H1 (cell line): ENCODE results near the gene MRPS14. TPM values are rescaled to one million over a fixed set of nuclear protein-coding genes. Genes with fewer than 3 reads are reported as not detected.

Experiments
- CTCF ChIA-PET: fragments of 300-600 bp; sonication (Branson Sonifier 250); formaldehyde crosslinking; loops from one replicate; lab custom pipeline; 2021; ENCODE audit not compliant: partially characterized antibody; lab: Charles Lee
- POLR2A ChIA-PET: fragments of 300-600 bp; sonication (Branson Sonifier 250); formaldehyde crosslinking; loops from one replicate; lab custom pipeline; 2021; ENCODE audit warnings: inconsistent platforms; ENCODE audit not compliant: partially characterized antibody; lab: Charles Lee
- DNase-seq, 2 experiments: peaks; one replicate each; pipeline versions ENCODE4 v3.0.0 to v3.0.0-alpha.2; 2010 to 2022; ENCODE audit warnings: low spot score in 2 of 2, low read depth in 1 of 2, mixed read lengths in 1 of 2
- FAIRE-seq: peaks from 2 replicates; lab custom pipeline; 2011; peaks lifted over from hg19 to GRCh38; lab: Jason Lieb, UNC
- H2AFZ ChIP-seq: 2 replicates; pipeline ENCODE4 v1.8.1; 2012; ENCODE audit warnings: low read length, inconsistent platforms
- H2AK5ac ChIP-seq: 2 replicates; pipeline ENCODE4 v1.6.1; 2013; ENCODE audit warnings: low read depth, low read length
- H2BK120ac ChIP-seq: replicated peaks from 2 replicates; pipeline ENCODE3; 2013; ENCODE audit warnings: low read depth, low read length, inconsistent platforms
- H2BK12ac ChIP-seq: 2 replicates; pipeline ENCODE4 v1.6.1; 2013; ENCODE audit warnings: low read depth, low read length
- H2BK15ac ChIP-seq: 2 replicates; pipeline ENCODE4 v1.6.1; 2013; ENCODE audit warnings: low read length
- H2BK20ac ChIP-seq: 2 replicates; pipeline ENCODE4 v1.6.1; 2013; ENCODE audit warnings: low read length
- H2BK5ac ChIP-seq: 2 replicates; pipeline ENCODE4 v1.6.1; 2013; ENCODE audit warnings: low read depth, low read length
- H3K14ac ChIP-seq: 2 replicates; pipeline ENCODE4 v1.6.1; 2013; ENCODE audit warnings: inconsistent platforms; ENCODE audit not compliant: insufficient read length
- H3K18ac ChIP-seq: 2 replicates; pipeline ENCODE4 v1.6.1; 2013; ENCODE audit warnings: low read length; ENCODE audit errors: extremely low read depth
- H3K23ac ChIP-seq: 2 replicates; pipeline ENCODE4 v1.6.1; 2013; ENCODE audit warnings: inconsistent platforms; ENCODE audit not compliant: insufficient read length
- H3K23me2 ChIP-seq: 2 replicates; pipeline ENCODE4 v1.6.1; 2013; ENCODE audit warnings: low read depth, low read length
- H3K27ac ChIP-seq: 2 replicates; pipeline ENCODE4 v1.6.1; 2011; ENCODE audit warnings: low read depth, low read length, inconsistent platforms
- H3K27me3 ChIP-seq, 4 experiments: replicated peaks in 1 of 4; 1 replicate in 1 of 4; 2 replicates in 3 of 4; pipeline versions ENCODE4 v1.6.1 to v1.8.1; 2011 to 2013; ENCODE audit warnings: low read length in 3 of 4, mild to moderate bottlenecking in 3 of 4, inconsistent platforms in 2 of 4, mixed read lengths in 2 of 4, moderate library complexity in 1 of 4; ENCODE audit not compliant: control insufficient read depth in 3 of 4, insufficient read depth in 3 of 4; ENCODE audit errors: extremely low read depth in 1 of 4
- H3K36me3 ChIP-seq, 4 experiments: 2 replicates each; pipeline versions ENCODE4 v1.6.1 to v1.8.1; 2011 to 2013; ENCODE audit warnings: mild to moderate bottlenecking in 4 of 4, low read length in 3 of 4, moderate library complexity in 2 of 4, control low read depth in 1 of 4, inconsistent platforms in 1 of 4; ENCODE audit not compliant: insufficient read depth in 4 of 4, control insufficient read depth in 2 of 4
- H3K4ac ChIP-seq: replicated peaks from 2 replicates; pipeline ENCODE3; 2013; ENCODE audit warnings: low read length, low read depth, mixed read lengths, inconsistent platforms; ENCODE audit not compliant: insufficient read length
- H3K4me1 ChIP-seq, 4 experiments: replicated peaks in 1 of 4; 1 replicate in 1 of 4; 2 replicates in 3 of 4; pipeline versions ENCODE4 v1.6.1 to v1.8.1; 2011 to 2013; ENCODE audit warnings: low read length in 3 of 4, inconsistent platforms in 2 of 4, mixed read lengths in 1 of 4; ENCODE audit not compliant: insufficient read depth in 4 of 4, control insufficient read depth in 3 of 4
- H3K4me2 ChIP-seq, 2 experiments: 2 replicates each; pipeline versions ENCODE4 v1.6.1 to v1.8.1; 2011 to 2013; ENCODE audit warnings: low read depth in 2 of 2, low read length in 2 of 2, control low read depth in 1 of 2, inconsistent platforms in 1 of 2, mild to moderate bottlenecking in 1 of 2; ENCODE audit not compliant: insufficient read depth in 1 of 2
- H3K4me3 ChIP-seq, 4 experiments: fragments of 200-600, 300-600 bp in 1 of 4; sonication (generic), shearing (Covaris generic), sonication (Bioruptor Twin) in 1 of 4; 2 replicates each; pipeline versions ENCODE4 v1.5.1 to v1.8.1; 2011 to 2016; ENCODE audit warnings: low read length in 4 of 4, low read depth in 3 of 4, control low read depth in 2 of 4, inconsistent platforms in 2 of 4, mild to moderate bottlenecking in 2 of 4, mixed read lengths in 1 of 4, moderate library complexity in 1 of 4; ENCODE audit not compliant: insufficient read depth in 2 of 4; ENCODE audit errors: extremely low read depth in 1 of 4
- H3K56ac ChIP-seq: replicated peaks from 2 replicates; pipeline ENCODE3; 2013; ENCODE audit warnings: low read depth, mild to moderate bottlenecking, mixed read lengths, low read length, inconsistent platforms; ENCODE audit not compliant: insufficient read length
- H3K79me1 ChIP-seq: 2 replicates; pipeline ENCODE4 v1.6.1; 2013; ENCODE audit warnings: low read depth, low read length, control low read depth
- H3K79me2 ChIP-seq, 2 experiments: 2 replicates each; pipeline versions ENCODE4 v1.6.1 to v1.8.1; 2012 to 2013; ENCODE audit warnings: low read length in 2 of 2, mild to moderate bottlenecking in 2 of 2, inconsistent platforms in 1 of 2; ENCODE audit not compliant: insufficient read depth in 2 of 2, control insufficient read depth in 1 of 2
- H3K9ac ChIP-seq, 4 experiments: replicated peaks in 1 of 4; 1 replicate in 1 of 4; 2 replicates in 3 of 4; pipeline versions ENCODE4 v1.6.1 to v1.8.1; 2011 to 2013; ENCODE audit warnings: low read depth in 3 of 4, low read length in 3 of 4, control low read depth in 2 of 4, mild to moderate bottlenecking in 2 of 4, moderate library complexity in 2 of 4, inconsistent platforms in 1 of 4; ENCODE audit errors: extremely low read depth in 1 of 4
- H3K9me3 ChIP-seq, 2 experiments: 2 replicates each; pipeline versions ENCODE4 v1.6.1 to v1.8.1; 2012 to 2013; ENCODE audit warnings: mild to moderate bottlenecking in 2 of 2, moderate library complexity in 2 of 2, control low read depth in 1 of 2, inconsistent platforms in 1 of 2, low read depth in 1 of 2, low read length in 1 of 2, mixed read lengths in 1 of 2; ENCODE audit not compliant: insufficient read depth in 2 of 2
- H4K20me1 ChIP-seq, 2 experiments: replicated peaks in 1 of 2; 2 replicates each; pipeline versions ENCODE3 to v1.8.1; 2011 to 2013; ENCODE audit warnings: inconsistent platforms in 2 of 2, low read length in 2 of 2, mild to moderate bottlenecking in 1 of 2; ENCODE audit not compliant: insufficient read depth in 2 of 2, control insufficient read depth in 1 of 2
- H4K5ac ChIP-seq: 2 replicates; pipeline ENCODE4 v1.6.1; 2013; ENCODE audit warnings: low read length, low read depth, mixed read lengths, inconsistent platforms; ENCODE audit not compliant: insufficient read length
- H4K8ac ChIP-seq: 2 replicates; pipeline ENCODE4 v1.8.0; 2013; ENCODE audit warnings: mild to moderate bottlenecking, moderate library complexity, low read length, inconsistent platforms; ENCODE audit not compliant: insufficient read depth; ENCODE audit errors: extremely low read depth
- H4K91ac ChIP-seq: replicated peaks from 2 replicates; pipeline ENCODE3; 2013; ENCODE audit warnings: low read length, mixed read lengths, inconsistent platforms; ENCODE audit not compliant: insufficient read length
- ATF3 ChIP-seq: IDR thresholded peaks from 2 replicates; pipeline ENCODE4 v1.6.1; 2011; ENCODE audit warnings: low read depth, mild to moderate bottlenecking, low read length; ENCODE audit not compliant: insufficient read depth
- CBX5 ChIP-seq: fragments of 300-800, 300-1000 bp; sonication (generic); IDR thresholded peaks from 2 replicates; pipeline ENCODE4 v1.7.1; 2016; ENCODE audit warnings: antibody characterized with exemption, low read length, low read depth
- JUND ChIP-seq: IDR thresholded peaks from 2 replicates; pipeline ENCODE4 v1.6.1; 2011; ENCODE audit warnings: mild to moderate bottlenecking, improper control_type of control experiment, low read length
- KDM1A ChIP-seq: fragments of 200-600, 300-600 bp; sonication (generic); IDR thresholded peaks from 2 replicates; pipeline ENCODE4 v1.7.1; 2016; ENCODE audit warnings: mild to moderate bottlenecking, low read length, borderline replicate concordance
- POLR2AphosphoS5 ChIP-seq: IDR thresholded peaks from 2 replicates; pipeline ENCODE4 v1.6.1; 2011; ENCODE audit warnings: low read depth, low read length
- SAP30 ChIP-seq: fragments of 300-600 bp; sonication (generic); IDR thresholded peaks from 2 replicates; pipeline ENCODE4 v1.7.1; 2012; ENCODE audit warnings: low read length, moderate library complexity, mild to moderate bottlenecking, inconsistent platforms; ENCODE audit not compliant: insufficient read depth, insufficient replicate concordance
- WGBS, 2 experiments: shearing (Covaris generic) in 1 of 2; methylation state at CpG; one replicate each; pipeline versions ENCODE4 v1.1.6 to v1.1.7; 2013 to 2015; ENCODE audit warnings: low lambda C conversion rate in 2 of 2, mixed read lengths in 2 of 2, inconsistent platforms in 1 of 2, low coverage in 1 of 2, missing lambda C conversion rate in 1 of 2; ENCODE audit not compliant: insufficient replicate concordance in 2 of 2, insufficient coverage in 1 of 2, insufficient read length in 1 of 2; ENCODE audit errors: extremely low coverage in 1 of 2, missing lambda C conversion rate in 1 of 2; 5-methylcytosine and 5-hydroxymethylcytosine counted together
- polyA plus RNA-seq, 7 experiments: library from polyadenylated mRNA; depleted of rRNA in 3 of 7; stranded (reverse) in 5 of 7; unstranded in 2 of 7; fragments of >200 nt in 5 of 7; fragments of 200-250 nt in 2 of 7; gene quantifications; 1 replicate in 5 of 7; 2 replicates in 1 of 7; 4 replicates in 1 of 7; pipeline versions ENCODE4 v1.2.1 to v1.2.3, GENCODE V29; 2011 to 2013; ENCODE audit warnings: missing spikeins in 2 of 7, mixed read lengths in 2 of 7
- total RNA-seq: library from RNA; stranded (reverse); fragmentation: NEBNext Ultra II Directional; extraction: Animal tissue kit (Norgen Biotek cat#: 25700); gene quantifications from 2 replicates; pipeline ENCODE4 v1.2.1, GENCODE V29; 2021

MRPS14 gene
- total and polyA plus RNA-seq, 2 of the 8 experiments (the other 6 are each of a cell fraction or from before 2014, with no cell fraction given) = 27.5 to 38.7 TPM

- FAIRE-seq = no peak
- POLR2A ChIA-PET = no interaction called here
- DNase-seq = no peak
Observed at GRCh38 chr1:175071276-175071943, 48.2 kb upstream of the MRPS14 start.

More at GRCh38 chr1:175071276-175071943, 48.2 kb upstream of the MRPS14 start:
- H2AK5ac ChIP-seq = no peak overlapping the region
- H4K8ac ChIP-seq = no peak overlapping the region
- no peaks in the 10 kb centered on the region for H3K27me3 ChIP-seq
- H3K56ac ChIP-seq = no peak overlapping the region
- no peak overlapping the region for H3K4me3 ChIP-seq
- no peak overlapping the region for H2BK5ac ChIP-seq
- no peak overlapping the region for H3K23ac ChIP-seq
- peak overlapping the region; percentile 13 for H2BK20ac ChIP-seq
- no peak overlapping the region for H4K5ac ChIP-seq
- 79% methylated on average over 3 of the region's 3 CpGs; no CpG with 5 or more reads in 1 of the 2 experiments for WGBS, 2 experiments
- no peak overlapping the region for H3K4ac ChIP-seq
- H3K4me2 ChIP-seq = 0 out of 4 replicates have a peak overlapping the region, but pooled peaks of 1 of the 2 experiments have one; percentile 1
- H3K9ac ChIP-seq = no peak overlapping the region
- no peak overlapping the region for H2AFZ ChIP-seq
- H3K36me3 ChIP-seq = no peaks in the 10 kb centered on the region
- no peak overlapping the region; the same call in 1 of the 2 replicates for H2BK15ac ChIP-seq
- H3K9me3 ChIP-seq = no peaks in the 10 kb centered on the region
- TF ChIP-seq CBX5 = no peak
- TF ChIP-seq ATF3 = no peak
- TF ChIP-seq POLR2AphosphoS5 = no peak
- no peak for TF ChIP-seq SAP30
- TF ChIP-seq JUND = no peak
- TF ChIP-seq KDM1A = peak; percentile 82; the same call in 1 of the 2 replicates
- CTCF ChIA-PET = interaction anchor here (0.7 kb wide), 1 partner anchor 121 kb away, joined by 3 read pairs; no protein-coding TSS in a partner anchor
- no peak overlapping the region for H3K27ac ChIP-seq
- H2BK12ac ChIP-seq = no peak overlapping the region
- H3K14ac ChIP-seq = no peak overlapping the region
- H3K23me2 ChIP-seq = no peaks in the 10 kb centered on the region
- H3K4me1 ChIP-seq = peaks cover 6 to 18% (median 11%) of the 10 kb centered on the region in 4 experiments
- no peaks in the 10 kb centered on the region for H4K20me1 ChIP-seq
- H2BK120ac ChIP-seq = peak overlapping the region; percentile 40
- peak overlapping the region; percentile 36 for H4K91ac ChIP-seq
- no peaks in the 10 kb centered on the region for H3K79me2 ChIP-seq
- H3K79me1 ChIP-seq = no peaks in the 10 kb centered on the region
- H3K18ac ChIP-seq = no peak overlapping the region
